ENCODE data around the gene RHO. TPM values are rescaled to one million over a fixed set of nuclear protein-coding genes. Genes with fewer than 3 reads are reported as not detected.

The RHO gene
- polyA plus RNA-seq, 1 donor (not counting 4 experiments of a cell fraction or from before 2014, with no cell fraction given): not detected

DNA sequence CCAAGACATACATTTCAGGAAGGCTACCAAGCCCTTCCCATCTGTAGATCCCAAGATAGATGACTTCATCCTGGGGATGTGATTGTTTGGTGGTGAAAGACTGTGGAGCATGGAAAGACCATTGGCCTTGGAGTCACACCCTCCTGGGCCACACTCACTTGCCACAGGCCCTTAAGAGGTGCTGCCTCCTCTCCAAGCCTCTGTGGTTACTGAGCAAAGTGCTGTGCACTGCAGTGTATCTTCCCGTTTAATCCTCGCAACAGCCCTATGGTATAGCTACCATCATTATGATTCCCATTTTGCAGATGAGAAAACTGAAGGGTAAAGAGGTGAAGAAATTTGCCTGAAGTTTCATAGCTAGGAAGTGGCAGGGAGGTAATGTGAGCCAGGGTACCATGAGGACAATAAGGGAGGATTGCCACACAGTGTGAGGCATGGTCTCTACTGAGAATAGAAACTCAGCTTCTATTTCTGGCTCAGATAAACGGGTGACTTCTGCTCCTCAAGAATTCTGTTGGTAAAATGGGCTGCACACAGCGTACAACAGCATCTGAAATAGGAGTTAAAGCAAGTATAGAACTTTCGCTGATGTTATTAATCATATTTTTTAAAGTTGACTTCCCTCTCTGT, 23.9 kb upstream of the RHO start:
- H3K4me2 ChIP-seq (ENCODE audit: control insufficient read depth, extremely low read depth, insufficient read depth, low read depth, low read length): no peak overlapping the region
- no peaks in the 10 kb centered on the region for H3K9me3 ChIP-seq (ENCODE audit: control insufficient read depth, low read depth, low read length)
- no peak for TF ChIP-seq EZH2 (IDR thresholded peaks at IDR 0.05; ENCODE audit: low read length)
- TF ChIP-seq CTCF (optimal IDR thresholded peaks at IDR 0.05 in 1 of 3, IDR thresholded peaks at IDR 0.05 in 1 of 3, conservative IDR thresholded peaks at IDR 0.05 in 1 of 3; ENCODE audit: extremely low read depth in 1 of 3, insufficient read depth in 2 of 3, low read length in 3 of 3): no peak
- H2AFZ ChIP-seq (ENCODE audit: control insufficient read depth, low read length): no peak overlapping the region
- H3K36me3 ChIP-seq (ENCODE audit: control insufficient read depth in 2 of 2, extremely low read depth in 1 of 2, insufficient read depth in 2 of 2, low read length in 2 of 2): no peaks in the 10 kb centered on the region
- no peak overlapping the region for H3K9ac ChIP-seq (ENCODE audit: control insufficient read depth, extremely low read depth, insufficient read depth, low read length)
- no peaks in the 10 kb centered on the region for H4K20me1 ChIP-seq (ENCODE audit: control insufficient read depth, extremely low read depth, insufficient read depth, low read length)
- no peaks in the 10 kb centered on the region for H3K9me1 ChIP-seq (ENCODE audit: control insufficient read depth, extremely low read depth, insufficient read depth, low read length)
- no peaks in the 10 kb centered on the region for H3K27me3 ChIP-seq (ENCODE audit: control insufficient read depth, extremely low read depth, insufficient read depth, low read length)
- H3K79me2 ChIP-seq (ENCODE audit: control insufficient read depth, insufficient read depth, low read length): no peaks in the 10 kb centered on the region
- dilution Hi-C loops (cut with MboI; ENCODE audit: extremely low pct_ligation_motif_present, low sequenced_read_pairs): no loop called here
- H3K4me3 ChIP-seq (ENCODE audit: control insufficient read depth in 2 of 3, extremely low read depth in 1 of 3, insufficient read depth in 2 of 3, low read depth in 1 of 3, low read length in 3 of 3): no peak overlapping the region
- no peak for DNase-seq (ENCODE audit: low read depth, low spot score)
- no peak overlapping the region for H3K27ac ChIP-seq (ENCODE audit: control insufficient read depth, insufficient read depth, low read length)
- FAIRE-seq: no peak
- H3K4me1 ChIP-seq (ENCODE audit: control insufficient read depth, extremely low read depth, insufficient read depth, low read length): no peaks in the 10 kb centered on the region

DNA sequence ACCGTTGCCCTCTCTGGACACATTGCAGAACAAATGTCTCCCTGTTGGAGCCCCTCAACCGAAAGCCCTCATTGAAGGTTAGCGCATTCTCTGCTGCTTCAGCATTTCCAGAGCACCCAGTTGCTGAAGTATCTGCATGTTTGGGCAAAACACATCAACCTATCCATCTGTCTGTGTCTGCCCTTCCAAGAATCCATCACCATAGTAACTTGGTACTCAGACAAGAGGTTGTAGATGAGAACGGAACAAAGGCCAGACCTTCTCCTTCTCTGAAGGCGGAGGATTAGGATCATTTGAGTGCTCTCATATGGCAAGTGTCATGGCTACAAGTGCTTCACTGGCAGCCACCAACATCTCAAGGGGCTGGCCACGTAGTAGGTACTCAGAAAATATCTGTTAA, 23.1 kb upstream of the RHO start:
- H3K4me2 ChIP-seq (ENCODE audit: control insufficient read depth, extremely low read depth, insufficient read depth, low read depth, low read length): no peak overlapping the region
- no peaks in the 10 kb centered on the region for H4K20me1 ChIP-seq (ENCODE audit: control insufficient read depth, extremely low read depth, insufficient read depth, low read length)
- no peak overlapping the region for H2AFZ ChIP-seq (ENCODE audit: control insufficient read depth, low read length)
- no peak overlapping the region for H3K27ac ChIP-seq (ENCODE audit: control insufficient read depth, insufficient read depth, low read length)
- no peak for TF ChIP-seq CTCF (optimal IDR thresholded peaks at IDR 0.05 in 1 of 3, IDR thresholded peaks at IDR 0.05 in 1 of 3, conservative IDR thresholded peaks at IDR 0.05 in 1 of 3; ENCODE audit: extremely low read depth in 1 of 3, insufficient read depth in 2 of 3, low read length in 3 of 3)
- no peak for TF ChIP-seq EZH2 (IDR thresholded peaks at IDR 0.05; ENCODE audit: low read length)
- H3K9me1 ChIP-seq (ENCODE audit: control insufficient read depth, extremely low read depth, insufficient read depth, low read length): no peaks in the 10 kb centered on the region
- H3K4me1 ChIP-seq (ENCODE audit: control insufficient read depth, extremely low read depth, insufficient read depth, low read length): no peaks in the 10 kb centered on the region
- no peaks in the 10 kb centered on the region for H3K79me2 ChIP-seq (ENCODE audit: control insufficient read depth, insufficient read depth, low read length)
- no peaks in the 10 kb centered on the region for H3K9me3 ChIP-seq (ENCODE audit: control insufficient read depth, low read depth, low read length)
- dilution Hi-C loops (cut with MboI; ENCODE audit: extremely low pct_ligation_motif_present, low sequenced_read_pairs): no loop called here
- H3K4me3 ChIP-seq (ENCODE audit: control insufficient read depth in 2 of 3, extremely low read depth in 1 of 3, insufficient read depth in 2 of 3, low read depth in 1 of 3, low read length in 3 of 3): no peak overlapping the region
- FAIRE-seq (no peak), DNase-seq (ENCODE audit: low read depth, low spot score) (no peak)
- no peaks in the 10 kb centered on the region for H3K27me3 ChIP-seq (ENCODE audit: control insufficient read depth, extremely low read depth, insufficient read depth, low read length)
- H3K9ac ChIP-seq (ENCODE audit: control insufficient read depth, extremely low read depth, insufficient read depth, low read length): no peak overlapping the region
- H3K36me3 ChIP-seq (ENCODE audit: control insufficient read depth in 2 of 2, extremely low read depth in 1 of 2, insufficient read depth in 2 of 2, low read length in 2 of 2): no peaks in the 10 kb centered on the region
